Activated CD8-positive, alpha-beta memory T cell treated with anti-CD3 and anti-CD28 coated beads for 1 hour (primary cell): ENCODE measurements around the gene YTHDC1.
"Not testable (repeated sequence)": the region's sequence is repeated elsewhere in the genome, so short reads cannot be mapped to it uniquely, and the experiment has no call there.

Source experiments
- DNase-seq, 2 donors: peaks; one replicate each; pipeline ENCODE4 v3.0.0-alpha.2; 2020; ENCODE audit warnings: low read depth in 1 of 2; ENCODE audit errors: extremely low read depth in 1 of 2

YTHDC1 gene

GRCh38 chr4:68349649-68350360 is at the start of gene YTHDC1:
TSS of gene YTHDC1 (minus strand) at chr4:68350090. CDS start at chr4:68349753, 337 bp downstream.
- peak; percentile 89 to 91 for DNase-seq

- no peak for DNase-seq
These were observed 49.4 kb upstream of the YTHDC1 start for GRCh38 chr4:68399306-68399705.

- DNase-seq: no peak
These were observed 46.9 kb upstream of the YTHDC1 start for GRCh38 chr4:68396756-68397155.

- no peak for DNase-seq
These were observed 41.5 kb upstream of the YTHDC1 start for GRCh38 chr4:68391436-68391835.

- DNase-seq: no peak
These were observed 40.5 kb upstream of the YTHDC1 start for GRCh38 chr4:68390205-68390935.

GRCh38 chr4:68389386-68389913 is 39.6 kb upstream of the YTHDC1 start:
- DNase-seq: not testable (repeated sequence)

- DNase-seq: no peak
These were observed 38.5 kb upstream of the YTHDC1 start for GRCh38 chr4:68388347-68388865.

GRCh38 chr4:68385267-68385666 is 35.4 kb upstream of the YTHDC1 start:
- no peak for DNase-seq

GRCh38 chr4:68383115-68383514 is 33.2 kb upstream of the YTHDC1 start:
- no peak for DNase-seq

- no peak for DNase-seq
These were observed 28.3 kb upstream of the YTHDC1 start for GRCh38 chr4:68378226-68378625.

- peak in 1 of 2 donors; percentile 11 for DNase-seq
These were observed 26.0 kb upstream of the YTHDC1 start for GRCh38 chr4:68375667-68376559.

GRCh38 chr4:68373513-68373912 is 23.6 kb upstream of the YTHDC1 start:
- DNase-seq: peak in 1 of 2 donors; percentile 17

- no peak for DNase-seq
These were observed 22.7 kb upstream of the YTHDC1 start for GRCh38 chr4:68372588-68372987.

GRCh38 chr4:68369142-68369805 is 19.4 kb upstream of the YTHDC1 start:
- no peak for DNase-seq

GRCh38 chr4:68368691-68369131 is 18.8 kb upstream of the YTHDC1 start:
- DNase-seq: no peak

- no peak for DNase-seq
These were observed 17.9 kb upstream of the YTHDC1 start for GRCh38 chr4:68367835-68368234.

GRCh38 chr4:68366600-68366999 is 16.7 kb upstream of the YTHDC1 start:
- DNase-seq: no peak

GRCh38 chr4:68365068-68365467 is 15.2 kb upstream of the YTHDC1 start:
- DNase-seq: no peak

GRCh38 chr4:68361146-68361589 is 11.3 kb upstream of the YTHDC1 start:
- no peak for DNase-seq
